ENCODE data around the gene CNTNAP2.
"Not testable (repeated sequence)": the region's sequence is repeated elsewhere in the genome, so short reads cannot be mapped to it uniquely, and the experiment has no call there.

Gene CNTNAP2

GRCh38 chr7:146201945-146202344 lies 85.3 kb downstream of the CNTNAP2 start:
- DNase-seq (ENCODE audit: insufficient read length, low spot score): no peak
- TF ChIP-seq PAX5 (IDR thresholded peaks at IDR 0.05; ENCODE audit: insufficient read depth, low read length, severe bottlenecking): no peak
- TF ChIP-seq SPI1 (IDR thresholded peaks at IDR 0.05; ENCODE audit: low read depth, low read length): no peak
- no peak for TF ChIP-seq POLR2A (IDR thresholded peaks at IDR 0.05; ENCODE audit: low read depth, low read length)
- TF ChIP-seq POLR2AphosphoS5 (IDR thresholded peaks at IDR 0.05; ENCODE audit: low read depth, low read length): no peak
- TF ChIP-seq TAF1 (IDR thresholded peaks at IDR 0.05; ENCODE audit: low read depth, low read length): no peak
- no peak for TF ChIP-seq POU2F2 (IDR thresholded peaks at IDR 0.05; ENCODE audit: low read depth, low read length)
- FAIRE-seq: no peak

GRCh38 chr7:146206270-146206669 lies 89.7 kb downstream of the CNTNAP2 start:
- DNase-seq (ENCODE audit: insufficient read length, low spot score): no peak
- FAIRE-seq: no peak
- TF ChIP-seq TAF1 (IDR thresholded peaks at IDR 0.05; ENCODE audit: low read depth, low read length) (no peak), POLR2A (IDR thresholded peaks at IDR 0.05; ENCODE audit: low read depth, low read length) (no peak), POLR2AphosphoS5 (IDR thresholded peaks at IDR 0.05; ENCODE audit: low read depth, low read length) (no peak), SPI1 (IDR thresholded peaks at IDR 0.05; ENCODE audit: low read depth, low read length) (no peak), PAX5 (IDR thresholded peaks at IDR 0.05; ENCODE audit: insufficient read depth, low read length, severe bottlenecking) (no peak), POU2F2 (IDR thresholded peaks at IDR 0.05; ENCODE audit: low read depth, low read length) (no peak)

- no peak for TF ChIP-seq PAX5 (IDR thresholded peaks at IDR 0.05; ENCODE audit: insufficient read depth, low read length, severe bottlenecking)
- TF ChIP-seq SPI1 (IDR thresholded peaks at IDR 0.05; ENCODE audit: low read depth, low read length): no peak
- no peak for TF ChIP-seq POLR2AphosphoS5 (IDR thresholded peaks at IDR 0.05; ENCODE audit: low read depth, low read length)
- TF ChIP-seq TAF1 (IDR thresholded peaks at IDR 0.05; ENCODE audit: low read depth, low read length): no peak
- TF ChIP-seq POLR2A (IDR thresholded peaks at IDR 0.05; ENCODE audit: low read depth, low read length): no peak
- TF ChIP-seq POU2F2 (IDR thresholded peaks at IDR 0.05; ENCODE audit: low read depth, low read length): no peak
- DNase-seq (ENCODE audit: insufficient read length, low spot score): no peak
- no peak for FAIRE-seq
Observed at GRCh38 chr7:146208492-146208891, 91.9 kb downstream of the CNTNAP2 start.

GRCh38 chr7:146214842-146215241 lies 98.2 kb downstream of the CNTNAP2 start:
- FAIRE-seq (no peak), DNase-seq (ENCODE audit: insufficient read length, low spot score) (no peak)
- TF ChIP-seq PAX5 (IDR thresholded peaks at IDR 0.05; ENCODE audit: insufficient read depth, low read length, severe bottlenecking): no peak
- TF ChIP-seq POLR2AphosphoS5 (IDR thresholded peaks at IDR 0.05; ENCODE audit: low read depth, low read length): no peak
- TF ChIP-seq POLR2A (IDR thresholded peaks at IDR 0.05; ENCODE audit: low read depth, low read length): no peak
- no peak for TF ChIP-seq POU2F2 (IDR thresholded peaks at IDR 0.05; ENCODE audit: low read depth, low read length)
- TF ChIP-seq TAF1 (IDR thresholded peaks at IDR 0.05; ENCODE audit: low read depth, low read length): no peak
- no peak for TF ChIP-seq SPI1 (IDR thresholded peaks at IDR 0.05; ENCODE audit: low read depth, low read length)

GRCh38 chr7:146216396-146217041 lies 99.9 kb downstream of the CNTNAP2 start:
- no peak for TF ChIP-seq POLR2A (IDR thresholded peaks at IDR 0.05; ENCODE audit: low read depth, low read length)
- TF ChIP-seq TAF1 (IDR thresholded peaks at IDR 0.05; ENCODE audit: low read depth, low read length): no peak
- no peak for TF ChIP-seq POLR2AphosphoS5 (IDR thresholded peaks at IDR 0.05; ENCODE audit: low read depth, low read length)
- TF ChIP-seq PAX5 (IDR thresholded peaks at IDR 0.05; ENCODE audit: insufficient read depth, low read length, severe bottlenecking): no peak
- TF ChIP-seq SPI1 (IDR thresholded peaks at IDR 0.05; ENCODE audit: low read depth, low read length): no peak
- TF ChIP-seq POU2F2 (IDR thresholded peaks at IDR 0.05; ENCODE audit: low read depth, low read length): no peak
- FAIRE-seq (no peak), DNase-seq (ENCODE audit: insufficient read length, low spot score) (no peak)

- DNase-seq (ENCODE audit: insufficient read length, low spot score) (no peak), FAIRE-seq (no peak)
- TF ChIP-seq POLR2AphosphoS5 (IDR thresholded peaks at IDR 0.05; ENCODE audit: low read depth, low read length) (no peak), PAX5 (IDR thresholded peaks at IDR 0.05; ENCODE audit: insufficient read depth, low read length, severe bottlenecking) (no peak), SPI1 (IDR thresholded peaks at IDR 0.05; ENCODE audit: low read depth, low read length) (no peak), POU2F2 (IDR thresholded peaks at IDR 0.05; ENCODE audit: low read depth, low read length) (no peak), POLR2A (IDR thresholded peaks at IDR 0.05; ENCODE audit: low read depth, low read length) (no peak), TAF1 (IDR thresholded peaks at IDR 0.05; ENCODE audit: low read depth, low read length) (no peak)
Observed at GRCh38 chr7:146223851-146224250, 107.2 kb downstream of the CNTNAP2 start.

- FAIRE-seq (no peak), DNase-seq (ENCODE audit: insufficient read length, low spot score) (no peak)
- TF ChIP-seq PAX5 (IDR thresholded peaks at IDR 0.05; ENCODE audit: insufficient read depth, low read length, severe bottlenecking) (no peak), POLR2A (IDR thresholded peaks at IDR 0.05; ENCODE audit: low read depth, low read length) (no peak), SPI1 (IDR thresholded peaks at IDR 0.05; ENCODE audit: low read depth, low read length) (no peak), TAF1 (IDR thresholded peaks at IDR 0.05; ENCODE audit: low read depth, low read length) (no peak), POU2F2 (IDR thresholded peaks at IDR 0.05; ENCODE audit: low read depth, low read length) (no peak), POLR2AphosphoS5 (IDR thresholded peaks at IDR 0.05; ENCODE audit: low read depth, low read length) (no peak)
Observed at GRCh38 chr7:146232604-146233003, 116.0 kb downstream of the CNTNAP2 start.

GRCh38 chr7:146235195-146235594 lies 118.6 kb downstream of the CNTNAP2 start:
- TF ChIP-seq SPI1 (IDR thresholded peaks at IDR 0.05; ENCODE audit: low read depth, low read length) (no peak), TAF1 (IDR thresholded peaks at IDR 0.05; ENCODE audit: low read depth, low read length) (no peak), POLR2AphosphoS5 (IDR thresholded peaks at IDR 0.05; ENCODE audit: low read depth, low read length) (no peak), POLR2A (IDR thresholded peaks at IDR 0.05; ENCODE audit: low read depth, low read length) (no peak), PAX5 (IDR thresholded peaks at IDR 0.05; ENCODE audit: insufficient read depth, low read length, severe bottlenecking) (no peak), POU2F2 (IDR thresholded peaks at IDR 0.05; ENCODE audit: low read depth, low read length) (no peak)
- FAIRE-seq: no peak
- no peak for DNase-seq (ENCODE audit: insufficient read length, low spot score)

- DNase-seq (ENCODE audit: insufficient read length, low spot score): no peak
- TF ChIP-seq TAF1 (IDR thresholded peaks at IDR 0.05; ENCODE audit: low read depth, low read length): no peak
- TF ChIP-seq PAX5 (IDR thresholded peaks at IDR 0.05; ENCODE audit: insufficient read depth, low read length, severe bottlenecking): no peak
- TF ChIP-seq POLR2A (IDR thresholded peaks at IDR 0.05; ENCODE audit: low read depth, low read length): no peak
- no peak for TF ChIP-seq SPI1 (IDR thresholded peaks at IDR 0.05; ENCODE audit: low read depth, low read length)
- no peak for TF ChIP-seq POU2F2 (IDR thresholded peaks at IDR 0.05; ENCODE audit: low read depth, low read length)
- no peak for TF ChIP-seq POLR2AphosphoS5 (IDR thresholded peaks at IDR 0.05; ENCODE audit: low read depth, low read length)
- FAIRE-seq: no peak
Observed at GRCh38 chr7:146242661-146243060, 126.1 kb downstream of the CNTNAP2 start.

- DNase-seq (ENCODE audit: insufficient read length, low spot score); FAIRE-seq: not testable (repeated sequence)
Observed at GRCh38 chr7:146247991-146248390, 131.4 kb downstream of the CNTNAP2 start.

GRCh38 chr7:146248744-146249143 lies 132.1 kb downstream of the CNTNAP2 start:
- not testable (repeated sequence) for DNase-seq (ENCODE audit: insufficient read length, low spot score); FAIRE-seq
